NOMO-1 treated with dmso at 0.1 percent for 144 hours (cell line): ENCODE measurements around the gene KCNH1.

Experiments
- DNase-seq: peaks from one replicate; lab custom pipeline; 2025; ENCODE audit not compliant: unreplicated experiment; lab: John Stamatoyannopoulos, UW

Gene KCNH1

GRCh38 chr1:210932104-210932503, 201.8 kb downstream of the KCNH1 start:
- DNase-seq: no peak

GRCh38 chr1:210922666-210923065, 211.3 kb downstream of the KCNH1 start:
- no peak for DNase-seq

- DNase-seq: no peak
Observed at GRCh38 chr1:210920716-210921694, 212.9 kb downstream of the KCNH1 start.

GRCh38 chr1:210920258-210920657, 213.7 kb downstream of the KCNH1 start:
- DNase-seq: no peak

- DNase-seq: no peak
Observed at GRCh38 chr1:210918893-210919292, 215.1 kb downstream of the KCNH1 start.

- no peak for DNase-seq
Observed at GRCh38 chr1:210917560-210918169, 216.3 kb downstream of the KCNH1 start.

GRCh38 chr1:210916548-210916947, 217.4 kb downstream of the KCNH1 start:
- DNase-seq: no peak

- no peak for DNase-seq
Observed at GRCh38 chr1:210915890-210916507, 217.9 kb downstream of the KCNH1 start.

GRCh38 chr1:210912752-210913151, 221.2 kb downstream of the KCNH1 start:
- no peak for DNase-seq

- DNase-seq: no peak
Observed at GRCh38 chr1:210910020-210910575, 223.8 kb downstream of the KCNH1 start.

- DNase-seq: no peak
Observed at GRCh38 chr1:210908791-210909190, 225.2 kb downstream of the KCNH1 start.

- DNase-seq: no peak
Observed at GRCh38 chr1:210908257-210908656, 225.7 kb downstream of the KCNH1 start.

GRCh38 chr1:210907251-210907805, 226.6 kb downstream of the KCNH1 start:
- DNase-seq: no peak

- DNase-seq: no peak
Observed at GRCh38 chr1:210905944-210906453, 227.9 kb downstream of the KCNH1 start.

GRCh38 chr1:210905365-210905904, 228.5 kb downstream of the KCNH1 start:
- no peak for DNase-seq

GRCh38 chr1:210901981-210902770, 231.8 kb downstream of the KCNH1 start:
- DNase-seq: no peak

GRCh38 chr1:210900820-210901219, 233.1 kb downstream of the KCNH1 start:
- no peak for DNase-seq

- DNase-seq: no peak
Observed at GRCh38 chr1:210900079-210900478, 233.9 kb downstream of the KCNH1 start.

GRCh38 chr1:210899676-210900075, 234.3 kb downstream of the KCNH1 start:
- no peak for DNase-seq

GRCh38 chr1:210898473-210898872, 235.5 kb downstream of the KCNH1 start:
- no peak for DNase-seq
